ENCODE results near the gene RAPH1.

Gene RAPH1

DNA sequence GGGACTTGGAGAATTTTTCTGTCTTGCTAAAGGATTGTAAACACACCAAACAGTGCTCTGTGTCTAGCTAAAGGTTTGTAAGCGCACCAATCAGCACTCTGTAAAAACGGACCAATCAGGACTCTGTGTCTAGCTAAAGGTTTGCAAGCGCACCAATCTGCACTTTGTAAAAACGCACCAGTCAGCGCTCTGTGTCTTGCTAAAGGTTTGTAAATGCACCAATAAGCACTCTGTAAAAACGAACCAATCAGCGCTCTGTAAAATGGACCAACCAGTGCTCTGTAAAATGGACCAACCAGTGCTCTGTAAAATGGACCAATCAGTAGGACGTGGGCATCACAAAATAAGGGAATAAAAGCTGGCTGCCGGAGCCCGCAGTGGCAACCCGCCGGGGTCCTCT is 190.4 kb downstream of the RAPH1 start:
- H3K27me3 ChIP-seq (ENCODE audit: control insufficient read depth in 1 of 2, insufficient read depth in 1 of 2, low read length in 2 of 2): no peaks in the 10 kb centered on the region
- no peak overlapping the region for H4K91ac ChIP-seq (ENCODE audit: low read length)
- H3K27ac ChIP-seq (ENCODE audit: low read length, poor library complexity, severe bottlenecking): no peak overlapping the region
- H3K4me1 ChIP-seq (ENCODE audit: control insufficient read depth, insufficient read depth, low read depth, low read length): peaks cover 6% of the 10 kb centered on the region
- no peak overlapping the region for H2AFZ ChIP-seq (ENCODE audit: low read depth, low read length)
- no peak overlapping the region for H3K4ac ChIP-seq (ENCODE audit: low read depth in 1 of 2, low read length in 2 of 2)
- no peak overlapping the region for H2BK12ac ChIP-seq (ENCODE audit: low read length in 2 of 2)
- H3K18ac ChIP-seq (ENCODE audit: low read depth in 1 of 2, low read length in 2 of 2): no peak overlapping the region
- H3K9me3 ChIP-seq (ENCODE audit: control insufficient read depth, low read length): no peaks in the 10 kb centered on the region
- H3K79me1 ChIP-seq (replicated peaks; ENCODE audit: low read length, poor library complexity, severe bottlenecking): peaks cover 21% of the 10 kb centered on the region
- H2BK120ac ChIP-seq (ENCODE audit: low read depth, low read length): no peak overlapping the region
- H3K36me3 ChIP-seq (ENCODE audit: control insufficient read depth in 1 of 2, insufficient read depth in 2 of 2, low read depth in 1 of 2, low read length in 2 of 2): peaks cover 8 to 13% of the 10 kb centered on the region in 2 experiments
- 98% methylated on average over 12 of the region's 12 CpGs for WGBS
- no peak overlapping the region for H3K4me3 ChIP-seq (ENCODE audit: insufficient read depth in 1 of 2, low read depth in 1 of 2, low read length in 2 of 2)
- no peak for DNase-seq
- no peak overlapping the region for H3K4me2 ChIP-seq (ENCODE audit: low read length, poor library complexity, severe bottlenecking)
- H2BK5ac ChIP-seq (ENCODE audit: low read depth, low read length, poor library complexity, severe bottlenecking): no peak overlapping the region
- no peak overlapping the region for H2BK15ac ChIP-seq (ENCODE audit: low read depth, poor library complexity, severe bottlenecking)
- no peak overlapping the region for H3K14ac ChIP-seq (ENCODE audit: low read length in 2 of 2)
- H4K8ac ChIP-seq (ENCODE audit: low read length): no peak overlapping the region
- H3K23ac ChIP-seq (ENCODE audit: low read length in 2 of 2): no peak overlapping the region
- no peak overlapping the region for H3K9ac ChIP-seq (ENCODE audit: low read length)
- no peak overlapping the region for H2AK5ac ChIP-seq (ENCODE audit: low read length, severe bottlenecking)
